ENCODE measurements around the gene GAP43. TPM values are rescaled to one million over a fixed set of nuclear protein-coding genes. Genes with fewer than 3 reads are reported as not detected.

Gene GAP43
- total and polyA plus RNA-seq, 3 donors from 2014 or later: 0.62 to 0.63 (median 0.62) TPM

GRCh38 chr3:115698851-115699591 is 75.7 kb downstream of the GAP43 start:
- H3K36me3 ChIP-seq (ENCODE audit: low read depth, missing control alignments): no peaks in the 10 kb centered on the region
- intact Hi-C loops (cut with DNase I; ENCODE audit: low total_unique reads): no loop called here
- no peaks in the 10 kb centered on the region for H3K27me3 ChIP-seq
- TF ChIP-seq, protein P1, sequence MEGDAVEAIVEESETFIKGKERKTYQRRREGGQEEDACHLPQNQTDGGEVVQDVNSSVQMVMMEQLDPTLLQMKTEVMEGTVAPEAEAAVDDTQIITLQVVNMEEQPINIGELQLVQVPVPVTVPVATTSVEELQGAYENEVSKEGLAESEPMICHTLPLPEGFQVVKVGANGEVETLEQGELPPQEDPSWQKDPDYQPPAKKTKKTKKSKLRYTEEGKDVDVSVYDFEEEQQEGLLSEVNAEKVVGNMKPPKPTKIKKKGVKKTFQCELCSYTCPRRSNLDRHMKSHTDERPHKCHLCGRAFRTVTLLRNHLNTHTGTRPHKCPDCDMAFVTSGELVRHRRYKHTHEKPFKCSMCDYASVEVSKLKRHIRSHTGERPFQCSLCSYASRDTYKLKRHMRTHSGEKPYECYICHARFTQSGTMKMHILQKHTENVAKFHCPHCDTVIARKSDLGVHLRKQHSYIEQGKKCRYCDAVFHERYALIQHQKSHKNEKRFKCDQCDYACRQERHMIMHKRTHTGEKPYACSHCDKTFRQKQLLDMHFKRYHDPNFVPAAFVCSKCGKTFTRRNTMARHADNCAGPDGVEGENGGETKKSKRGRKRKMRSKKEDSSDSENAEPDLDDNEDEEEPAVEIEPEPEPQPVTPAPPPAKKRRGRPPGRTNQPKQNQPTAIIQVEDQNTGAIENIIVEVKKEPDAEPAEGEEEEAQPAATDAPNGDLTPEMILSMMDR (IDR thresholded peaks at IDR 0.05): no peak
- TF ChIP-seq POLR2A (IDR thresholded peaks at IDR 0.05): no peak
- H3K4me3 ChIP-seq: no peak overlapping the region
- no peak for DNase-seq
- 45 to 69% methylated on average over 8 of the region's 8 CpGs for WGBS, 2 donors
- no peak overlapping the region for H3K27ac ChIP-seq
- no peaks in the 10 kb centered on the region for H3K9me3 ChIP-seq
- no peaks in the 10 kb centered on the region for H3K4me1 ChIP-seq

DNA sequence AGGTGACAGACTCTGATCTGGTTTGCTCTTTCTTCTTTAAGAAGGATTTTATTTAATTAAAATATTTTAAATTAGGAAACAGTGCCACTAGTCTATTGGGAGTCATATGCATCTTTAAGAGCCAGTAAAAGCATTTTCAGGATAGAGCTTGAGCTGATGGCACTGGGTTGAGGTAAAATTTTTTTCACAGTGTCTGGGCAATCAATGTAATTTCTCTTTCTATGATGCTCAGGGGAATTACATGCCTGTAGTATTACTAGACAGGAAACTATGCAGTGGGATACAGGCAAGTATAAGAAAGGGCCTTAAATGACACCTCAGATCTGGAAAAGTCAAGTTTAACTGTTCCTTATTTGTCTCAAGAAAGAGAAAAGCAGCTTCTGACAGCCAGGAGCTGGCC is 76.4 kb downstream of the GAP43 start:
- Histone ChIP-seq H3K4me1 (no peaks in the 10 kb centered on the region), H3K4me3 (no peak overlapping the region), H3K27me3 (no peaks in the 10 kb centered on the region), H3K9me3 (no peaks in the 10 kb centered on the region), H3K27ac (no peak overlapping the region), H3K36me3 (ENCODE audit: low read depth, missing control alignments) (no peaks in the 10 kb centered on the region)
- no peak for DNase-seq
- intact Hi-C loops (cut with DNase I; ENCODE audit: low total_unique reads): no loop called here
- TF ChIP-seq, protein P1 (IDR thresholded peaks at IDR 0.05): no peak
- no peak for TF ChIP-seq POLR2A (IDR thresholded peaks at IDR 0.05)

GRCh38 chr3:115702598-115702997 is 79.3 kb downstream of the GAP43 start:
- TF ChIP-seq POLR2A (IDR thresholded peaks at IDR 0.05): no peak
- TF ChIP-seq, protein P1 (IDR thresholded peaks at IDR 0.05): no peak
- Histone ChIP-seq H3K36me3 (ENCODE audit: low read depth, missing control alignments) (no peaks in the 10 kb centered on the region), H3K27ac (no peak overlapping the region), H3K27me3 (no peaks in the 10 kb centered on the region), H3K4me1 (no peaks in the 10 kb centered on the region), H3K4me3 (no peak overlapping the region), H3K9me3 (no peaks in the 10 kb centered on the region)
- intact Hi-C loops (cut with DNase I; ENCODE audit: low total_unique reads): no loop called here
- DNase-seq: no peak
- WGBS, 2 donors: 98 to 99% methylated on average over 2 of the region's 2 CpGs

DNA sequence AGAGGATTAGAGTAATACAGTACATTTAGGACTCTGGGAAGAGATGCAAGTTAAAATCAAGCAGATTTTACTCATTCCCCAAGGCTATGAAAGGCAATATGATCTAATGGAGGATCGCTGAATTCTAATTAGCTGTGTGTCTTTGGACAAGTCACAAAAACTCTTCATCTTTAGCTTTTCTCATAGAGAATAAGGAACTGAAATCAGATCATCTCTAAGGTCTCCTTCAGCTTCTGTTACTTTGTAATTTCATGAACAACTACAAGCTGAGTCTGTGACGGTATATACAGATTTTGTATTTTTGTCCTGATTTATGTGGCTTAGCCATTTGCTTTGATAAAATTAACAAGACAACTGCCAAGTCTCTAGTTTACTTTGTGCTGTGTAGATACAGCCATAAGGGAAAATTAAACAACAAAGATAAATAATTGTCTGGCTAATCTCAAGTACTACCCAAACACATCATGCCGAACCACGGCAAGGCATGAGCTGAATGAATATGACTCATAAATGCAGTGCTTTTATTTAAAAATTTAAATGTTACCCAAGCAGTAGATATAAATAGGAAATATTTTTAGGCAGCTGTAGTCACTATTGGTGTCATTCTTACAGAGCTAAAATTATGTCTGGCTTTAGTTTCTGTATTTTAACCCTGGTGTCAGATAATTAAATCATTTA is 81.5 kb downstream of the GAP43 start:
- Histone ChIP-seq H3K36me3 (ENCODE audit: low read depth, missing control alignments) (no peaks in the 10 kb centered on the region), H3K4me1 (no peaks in the 10 kb centered on the region), H3K9me3 (no peaks in the 10 kb centered on the region), H3K27me3 (no peaks in the 10 kb centered on the region), H3K27ac (no peak overlapping the region), H3K4me3 (no peak overlapping the region)
- no peak for DNase-seq
- TF ChIP-seq, protein P1 (IDR thresholded peaks at IDR 0.05): no peak
- no peak for TF ChIP-seq POLR2A (IDR thresholded peaks at IDR 0.05)
- WGBS, 2 donors: 81 to 83% methylated on average over 4 of the region's 4 CpGs
- intact Hi-C loops (cut with DNase I; ENCODE audit: low total_unique reads): no loop called here
